HG02885 (cell line): Measurements from ENCODE around the gene SCAPER.
"Not testable (repeated sequence)": the region's sequence is repeated elsewhere in the genome, so short reads cannot be mapped to it uniquely, and the experiment has no call there.

ENCODE experiments used
- ATAC-seq: cut with Tn5 transposase; IDR thresholded peaks from one replicate; pipeline ENCODE4 v1.9.1; 2021; ENCODE audit warnings: mild to moderate bottlenecking; ENCODE audit not compliant: unreplicated experiment, poor library complexity

The SCAPER gene

GRCh38 chr15:76440441-76440840, 464.7 kb downstream of the SCAPER start:
- no peak for ATAC-seq

DNA sequence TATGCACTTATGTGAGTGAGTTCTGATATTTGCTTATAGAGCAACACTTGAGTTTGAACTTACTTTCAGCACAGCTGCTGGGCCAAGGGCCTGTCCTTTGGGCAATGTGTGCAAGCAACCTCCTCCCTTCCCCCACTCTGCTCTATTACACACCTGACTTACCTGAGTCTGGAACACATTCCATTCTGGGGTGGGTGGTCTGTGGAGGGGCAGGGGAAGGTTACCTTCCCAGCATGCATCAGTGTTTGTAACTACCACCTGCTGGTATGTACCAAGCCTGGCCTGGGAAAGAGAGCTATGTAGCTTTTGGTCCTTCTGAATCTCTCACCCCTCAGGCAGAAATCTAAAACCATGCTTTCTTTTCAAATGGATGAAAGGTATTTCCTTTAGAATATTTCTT, 465.6 kb downstream of the SCAPER start:
- no peak for ATAC-seq

DNA sequence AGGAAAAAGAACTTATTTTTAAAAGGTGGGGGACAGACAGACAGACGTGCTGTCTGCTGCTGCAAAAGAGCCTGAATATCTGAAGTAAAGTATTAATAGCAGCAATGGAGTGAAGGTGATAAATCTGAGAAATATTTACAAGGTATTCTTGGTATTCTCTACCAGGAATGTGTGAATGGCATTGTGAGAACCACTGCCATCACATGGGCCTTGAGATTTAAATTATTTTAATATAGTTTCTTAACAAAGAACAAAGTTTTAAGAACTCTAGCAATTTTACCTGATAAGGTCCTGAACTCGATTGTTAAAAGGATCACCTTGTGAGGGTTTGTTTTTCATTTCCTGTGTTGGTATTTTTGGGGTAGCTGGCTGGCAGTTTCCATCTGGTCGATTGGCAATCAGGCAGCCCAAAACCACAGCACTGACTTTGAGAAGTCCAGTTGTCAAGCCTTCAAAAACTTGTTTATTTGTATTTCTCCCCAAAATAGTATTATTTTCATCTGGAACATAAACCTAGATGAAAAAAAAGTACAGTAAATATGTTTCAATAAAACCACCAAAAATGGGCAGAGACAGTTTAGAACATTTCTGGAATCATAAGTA, 471.2 kb downstream of the SCAPER start:
- no peak for ATAC-seq

GRCh38 chr15:76433036-76433435, 472.1 kb downstream of the SCAPER start:
- ATAC-seq: not testable (repeated sequence)

GRCh38 chr15:76432604-76433003, 472.5 kb downstream of the SCAPER start:
- no peak for ATAC-seq

GRCh38 chr15:76431971-76432370, 473.2 kb downstream of the SCAPER start:
- no peak for ATAC-seq

- not testable (repeated sequence) for ATAC-seq
Measured at GRCh38 chr15:76430711-76431110, 474.4 kb downstream of the SCAPER start.

- no peak for ATAC-seq
Measured at GRCh38 chr15:76429661-76430060, 475.5 kb downstream of the SCAPER start.

- no peak for ATAC-seq
Measured at GRCh38 chr15:76426941-76427340, 478.2 kb downstream of the SCAPER start.

DNA sequence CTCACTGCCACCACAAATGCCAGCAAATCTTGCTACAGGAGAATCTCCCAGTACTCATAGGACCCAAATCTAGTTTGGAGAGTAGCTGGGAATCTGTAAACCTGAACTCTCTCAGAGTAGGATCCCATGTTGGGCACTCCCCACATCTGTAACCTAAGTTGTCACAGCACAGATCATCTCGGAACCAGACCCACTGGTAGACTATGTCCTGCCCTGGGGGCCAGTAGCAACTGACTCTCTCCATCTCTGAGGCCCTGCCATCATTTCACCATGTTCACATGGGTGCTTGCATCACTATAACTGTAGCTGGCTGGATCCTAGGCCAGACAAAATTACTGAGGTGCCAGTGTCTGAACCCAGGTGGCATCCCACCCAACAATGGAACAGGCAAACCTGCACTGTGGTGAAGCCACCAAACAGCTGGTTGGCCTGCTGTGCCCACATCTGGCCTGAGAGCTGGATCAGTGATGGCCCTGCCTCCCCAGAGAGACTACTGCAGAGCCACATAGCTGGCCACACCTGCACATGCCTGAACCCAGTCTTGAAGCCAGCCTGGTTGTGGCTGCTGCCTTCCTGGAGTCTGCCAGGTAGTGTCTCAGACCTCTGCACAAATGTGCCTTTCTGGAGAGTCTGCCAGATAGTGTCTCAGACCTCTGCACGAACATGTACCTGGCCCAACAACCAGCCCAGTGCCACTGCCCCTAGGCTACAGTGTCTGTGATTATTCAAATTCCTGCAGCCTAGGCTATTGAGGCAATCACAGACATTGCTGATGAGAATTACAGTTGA, 486.6 kb downstream of the SCAPER start:
- no peak for ATAC-seq

DNA sequence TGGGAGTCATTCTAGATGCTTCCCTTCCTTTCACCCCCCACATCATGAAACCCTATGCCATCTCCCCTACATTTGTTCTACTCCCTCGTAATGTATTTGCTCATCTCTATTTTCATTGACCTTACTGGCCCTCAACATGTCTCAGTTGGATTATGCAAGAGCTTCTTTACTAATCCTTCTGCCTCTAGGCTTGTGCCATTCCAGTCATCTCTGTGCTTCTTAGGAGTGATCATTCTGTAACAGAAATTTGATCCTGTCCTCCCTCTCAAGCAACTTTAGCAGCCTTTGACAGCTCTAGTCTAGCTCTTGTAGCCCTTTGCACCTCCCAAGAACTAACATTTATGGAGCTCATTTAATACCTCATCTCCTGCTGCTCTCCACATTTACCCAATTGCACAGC, 503.9 kb downstream of the SCAPER start:
- no peak for ATAC-seq

DNA sequence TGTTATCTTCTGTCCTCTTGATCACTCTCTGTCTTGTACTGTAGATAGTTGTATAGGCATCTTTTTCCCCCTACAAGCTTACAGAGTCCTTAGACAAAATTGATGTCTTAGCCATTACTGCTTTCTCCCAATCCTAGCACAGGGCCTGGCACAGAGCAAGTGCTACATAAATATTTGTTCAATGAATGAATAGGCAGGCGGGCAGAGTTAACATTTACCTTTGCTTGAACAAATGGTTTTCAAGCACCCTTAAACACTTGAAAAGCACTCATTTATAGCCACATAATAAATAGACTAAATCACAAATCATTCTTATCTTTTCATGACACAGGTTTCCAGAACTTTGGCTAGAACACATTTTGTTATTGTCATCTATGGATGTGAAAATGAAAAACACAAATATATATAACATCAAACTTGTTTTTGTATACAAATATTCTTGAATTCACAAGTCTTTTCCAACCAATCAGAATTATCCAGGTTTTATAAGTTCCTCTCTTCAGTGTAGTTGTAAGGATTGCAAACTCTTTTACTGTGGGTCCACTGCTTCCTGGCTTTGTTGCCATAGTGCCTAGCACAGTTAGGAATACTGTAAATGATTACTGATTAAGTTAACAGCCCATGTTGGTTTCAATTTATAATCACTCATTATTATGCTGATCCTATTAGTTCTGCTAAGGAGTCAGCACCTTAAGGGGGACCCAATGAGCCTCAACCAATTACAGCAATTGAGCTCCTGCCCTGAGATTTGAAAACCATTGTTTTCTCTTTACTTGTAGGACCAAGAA, 506.6 kb downstream of the SCAPER start:
- ATAC-seq: no peak

GRCh38 chr15:76393614-76394013, 511.5 kb downstream of the SCAPER start:
- ATAC-seq: no peak

DNA sequence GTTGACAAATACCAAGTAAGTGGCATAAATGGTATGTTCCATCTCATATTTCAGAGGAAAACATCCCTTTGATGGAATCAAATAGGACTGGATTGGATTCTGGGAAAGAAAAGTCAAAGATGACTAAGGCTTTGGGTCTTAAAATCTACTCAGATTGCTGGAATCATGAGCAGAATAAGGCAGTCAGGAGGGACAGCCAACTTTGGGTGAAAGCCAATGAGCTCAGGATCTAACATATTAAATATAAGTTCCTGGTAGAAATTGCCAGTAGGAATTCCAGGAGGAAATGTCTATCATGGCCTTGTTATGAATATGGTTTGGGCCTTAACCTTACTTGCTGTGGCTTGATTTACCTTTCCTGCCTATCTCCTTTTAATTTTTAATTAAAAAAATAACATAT, 513.3 kb downstream of the SCAPER start:
- no peak for ATAC-seq

DNA sequence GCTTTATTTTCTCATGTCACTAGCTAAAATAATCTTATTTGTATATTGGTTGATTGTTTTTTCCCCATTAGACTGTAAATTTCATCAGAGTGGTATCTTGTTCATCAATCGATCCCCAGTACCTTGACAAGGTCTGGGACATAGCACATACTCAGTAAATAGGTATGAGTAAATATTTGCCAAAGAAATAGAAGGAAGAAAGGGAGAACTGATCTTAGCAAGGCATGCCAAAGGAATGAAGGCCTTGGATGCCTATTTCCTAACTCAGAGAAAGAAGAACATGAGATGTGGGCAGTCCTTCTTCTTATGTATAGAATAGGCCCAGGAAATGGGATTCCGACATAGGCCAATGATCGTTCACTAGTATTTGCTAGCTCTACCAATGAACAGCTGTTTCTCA, 513.8 kb downstream of the SCAPER start:
- no peak for ATAC-seq

- ATAC-seq: no peak
Measured at GRCh38 chr15:76390571-76390970, 514.6 kb downstream of the SCAPER start.

DNA sequence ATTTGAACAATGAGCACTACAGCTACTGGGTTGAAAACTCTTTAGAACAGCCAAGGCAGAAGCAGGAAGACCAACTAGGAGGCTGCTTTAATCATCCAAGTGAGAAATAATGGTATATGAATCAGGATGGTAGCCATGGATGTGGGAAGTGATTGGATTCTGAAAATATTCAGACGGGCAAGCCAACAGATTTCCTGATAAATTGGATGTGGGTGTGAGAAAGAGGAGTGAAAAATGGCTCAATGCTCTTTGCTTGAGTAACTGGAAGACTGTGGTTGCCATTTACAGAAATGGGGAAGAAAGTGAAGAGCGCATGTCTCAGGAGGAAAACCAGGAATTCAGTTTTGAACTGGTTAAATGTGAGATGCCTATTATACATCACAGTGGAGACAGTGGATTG, 518.2 kb downstream of the SCAPER start:
- no peak for ATAC-seq

- ATAC-seq: no peak
Measured at GRCh38 chr15:76386178-76386577, 519.0 kb downstream of the SCAPER start.

DNA sequence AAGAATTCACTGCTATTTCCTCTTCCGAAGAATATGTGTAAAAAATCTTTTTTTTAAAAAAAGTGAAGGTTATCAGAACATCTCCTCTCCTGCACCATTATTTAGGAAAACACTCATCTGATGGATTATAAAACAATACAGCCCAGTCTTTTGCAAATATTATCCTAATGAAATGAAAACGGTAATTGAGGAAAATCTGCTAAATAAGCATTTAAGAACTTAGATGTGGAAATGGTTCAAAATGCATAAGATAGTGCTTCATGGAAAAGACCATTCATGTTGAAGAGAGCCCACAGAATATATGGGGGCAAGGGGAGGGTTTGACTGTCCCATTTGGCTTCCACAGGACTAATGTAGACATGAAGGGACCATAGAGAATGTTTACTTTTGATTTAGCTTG, 520.7 kb downstream of the SCAPER start:
- no peak for ATAC-seq

GRCh38 chr15:76382987-76383728, 522.0 kb downstream of the SCAPER start:
- no peak for ATAC-seq

DNA sequence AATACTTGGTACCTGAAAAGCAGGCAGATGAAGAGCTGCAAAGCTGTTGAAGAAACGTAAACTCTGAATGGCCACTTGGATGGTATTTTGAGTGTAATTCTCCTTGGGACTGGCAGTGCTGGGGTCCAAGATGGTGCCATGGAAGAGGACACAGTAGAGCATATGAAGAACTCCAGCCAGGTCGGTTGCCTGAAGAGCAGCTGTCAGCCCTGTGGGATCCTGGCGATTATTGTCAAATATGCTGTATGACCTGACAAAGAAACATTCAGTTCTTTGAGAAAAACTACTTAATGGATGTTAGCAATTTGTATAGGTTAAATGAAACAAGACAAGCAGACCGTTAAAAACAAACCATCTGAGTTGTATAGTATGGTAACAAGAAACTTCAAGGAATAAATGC, 523.8 kb downstream of the SCAPER start:
- no peak for ATAC-seq
